K562 (cell line): ENCODE results near the gene H3-3A.

Experiments
- EP300 ChIP-seq: IDR thresholded peaks from 2 replicates; pipeline ENCODE4 v1.6.1; 2012; ENCODE audit warnings: low read length, improper control_type of control experiment
- GMEB1 ChIP-seq: fragments of 250-450 bp; sonication (Bioruptor Pico); IDR thresholded peaks from 2 replicates; pipeline ENCODE4 v1.4.0; 2020; ENCODE audit warnings: mild to moderate bottlenecking
- HOMEZ ChIP-seq: fragments of 250-450 bp; sonication (Bioruptor Pico); IDR thresholded peaks from 2 replicates; pipeline ENCODE4 v1.4.0; 2020; ENCODE audit warnings: mild to moderate bottlenecking, moderate library complexity
- MAX ChIP-seq: sonication (generic); formaldehyde crosslinking; IDR thresholded peaks from 2 replicates; pipeline ENCODE4 v1.9.0; 2022; ENCODE audit warnings: mild to moderate bottlenecking, missing genetic modification reagents
- POLR2A ChIP-seq: fragments of 450-650 bp; conservative IDR thresholded peaks from 2 replicates; pipeline ENCODE4 v1.6.1; 2016
- SMAD1 ChIP-seq: fragments of 150-350 bp; IDR thresholded peaks from 2 replicates; pipeline ENCODE4 v1.6.1; 2014; ENCODE audit warnings: low read length, low read depth; ENCODE audit not compliant: partially characterized antibody
- SMC3 ChIP-seq: conservative IDR thresholded peaks from 2 replicates; pipeline ENCODE4 v1.6.1; 2011; ENCODE audit warnings: low read depth, low read length, improper control_type of control experiment; ENCODE audit not compliant: insufficient read depth
- SREBF1 ChIP-seq: fragments of 150-350 bp; IDR thresholded peaks from 2 replicates; pipeline ENCODE4 v1.6.1; 2014; ENCODE audit warnings: antibody characterized with exemption, low read depth, low read length, borderline replicate concordance
- TEAD2 ChIP-seq: fragments of 450-650 bp; IDR thresholded peaks from 2 replicates; pipeline ENCODE4 v1.6.1; 2016; ENCODE audit warnings: missing genetic modification characterization, control low read depth, missing compliant biosample characterization

GRCh38 chr1:226063977-226064815 lies 1.7 kb downstream of the H3-3A start:
- TF ChIP-seq SREBF1 (no peak), SMC3 (0 out of 2 replicates have a peak, but pooled peaks have one; percentile 9), TEAD2 (tag) (no peak), POLR2A (peak; percentile 76), HOMEZ (CRISPR knock-in tag) (no peak), EP300 (no peak), MAX (CRISPR knock-in tag) (no peak), SMAD1 (no peak), GMEB1 (CRISPR knock-in tag) (no peak)
